ENCODE results near the gene CMYA5. TPM values are rescaled to one million over a fixed set of nuclear protein-coding genes. Genes with fewer than 3 reads are reported as not detected.

Gene CMYA5
- total and polyA plus RNA-seq, 9 of the 15 experiments (the other 6 are each of a cell fraction or from before 2014, with no cell fraction given): 0.18 to 1.1 (median 0.32) TPM

GRCh38 chr5:79743846-79744605 lies 54.4 kb downstream of the CMYA5 start (continued):
- no peak for TF ChIP-seq E4F1 (CRISPR knock-in tag; IDR thresholded peaks at IDR 0.05; ENCODE audit: borderline replicate concordance)
- TF ChIP-seq L3MBTL2 (IDR thresholded peaks at IDR 0.05): no peak
- TF ChIP-seq SIRT6 (IDR thresholded peaks at IDR 0.05; ENCODE audit: low read depth, low read length): no peak
- no peak for TF ChIP-seq MBD2 (IDR thresholded peaks at IDR 0.05; ENCODE audit: borderline replicate concordance, low read depth)
- no peak for TF ChIP-seq BRD9 (IDR thresholded peaks at IDR 0.05; ENCODE audit: low read depth, partially characterized antibody)
- no peak for TF ChIP-seq SP1 (CRISPR knock-in tag; IDR thresholded peaks at IDR 0.05)
- no peak for TF ChIP-seq ZNF436 (CRISPR knock-in tag; IDR thresholded peaks at IDR 0.05)
- no peak for TF ChIP-seq ZNF140 (CRISPR knock-in tag; IDR thresholded peaks at IDR 0.05)
- TF ChIP-seq CGGBP1 (CRISPR knock-in tag; IDR thresholded peaks at IDR 0.05): no peak

Data from K562 (cell line).